ENCODE results near the gene ZNRF1.

Gene ZNRF1

DNA sequence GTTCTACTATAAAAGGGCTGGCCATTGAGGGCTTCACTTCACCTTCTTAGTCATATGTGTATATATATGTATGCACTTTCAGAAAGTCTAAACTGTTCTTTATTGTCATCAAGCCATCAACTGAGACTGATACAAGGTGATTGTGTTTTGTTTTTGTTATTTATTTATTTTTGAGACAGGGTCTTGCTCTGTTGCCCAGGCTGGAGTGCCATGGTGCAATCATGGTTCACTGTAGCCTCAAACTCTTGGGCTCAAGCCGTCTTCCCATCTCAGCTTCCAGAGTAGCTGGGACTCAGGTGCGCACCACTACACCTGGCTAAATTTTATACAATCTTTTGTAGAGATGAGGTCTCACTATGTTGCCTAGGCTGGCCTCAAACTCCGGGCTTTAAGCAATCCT lies 5.6 kb downstream of the ZNRF1 start:
- ATAC-seq (ENCODE audit: low read depth) (no peak), DNase-seq (ENCODE audit: low spot score) (no peak)
- Histone ChIP-seq H3K36me3 (ENCODE audit: low read depth) (peaks cover 6% of the 10 kb centered on the region; the same call in 1 of the 2 replicates), H3K27ac (ENCODE audit: poor library complexity, severe bottlenecking) (no peak overlapping the region), H3K27me3 (ENCODE audit: insufficient read depth, poor library complexity, severe bottlenecking) (no peaks in the 10 kb centered on the region), H3K9me3 (ENCODE audit: severe bottlenecking) (no peaks in the 10 kb centered on the region), H3K4me1 (ENCODE audit: insufficient read depth, poor library complexity, severe bottlenecking) (peaks cover 15% of the 10 kb centered on the region), H3K4me3 (ENCODE audit: severe bottlenecking) (no peak overlapping the region)
- TF ChIP-seq, protein P1, sequence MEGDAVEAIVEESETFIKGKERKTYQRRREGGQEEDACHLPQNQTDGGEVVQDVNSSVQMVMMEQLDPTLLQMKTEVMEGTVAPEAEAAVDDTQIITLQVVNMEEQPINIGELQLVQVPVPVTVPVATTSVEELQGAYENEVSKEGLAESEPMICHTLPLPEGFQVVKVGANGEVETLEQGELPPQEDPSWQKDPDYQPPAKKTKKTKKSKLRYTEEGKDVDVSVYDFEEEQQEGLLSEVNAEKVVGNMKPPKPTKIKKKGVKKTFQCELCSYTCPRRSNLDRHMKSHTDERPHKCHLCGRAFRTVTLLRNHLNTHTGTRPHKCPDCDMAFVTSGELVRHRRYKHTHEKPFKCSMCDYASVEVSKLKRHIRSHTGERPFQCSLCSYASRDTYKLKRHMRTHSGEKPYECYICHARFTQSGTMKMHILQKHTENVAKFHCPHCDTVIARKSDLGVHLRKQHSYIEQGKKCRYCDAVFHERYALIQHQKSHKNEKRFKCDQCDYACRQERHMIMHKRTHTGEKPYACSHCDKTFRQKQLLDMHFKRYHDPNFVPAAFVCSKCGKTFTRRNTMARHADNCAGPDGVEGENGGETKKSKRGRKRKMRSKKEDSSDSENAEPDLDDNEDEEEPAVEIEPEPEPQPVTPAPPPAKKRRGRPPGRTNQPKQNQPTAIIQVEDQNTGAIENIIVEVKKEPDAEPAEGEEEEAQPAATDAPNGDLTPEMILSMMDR (IDR thresholded peaks at IDR 0.05; ENCODE audit: poor library complexity, severe bottlenecking) = no peak

DNA sequence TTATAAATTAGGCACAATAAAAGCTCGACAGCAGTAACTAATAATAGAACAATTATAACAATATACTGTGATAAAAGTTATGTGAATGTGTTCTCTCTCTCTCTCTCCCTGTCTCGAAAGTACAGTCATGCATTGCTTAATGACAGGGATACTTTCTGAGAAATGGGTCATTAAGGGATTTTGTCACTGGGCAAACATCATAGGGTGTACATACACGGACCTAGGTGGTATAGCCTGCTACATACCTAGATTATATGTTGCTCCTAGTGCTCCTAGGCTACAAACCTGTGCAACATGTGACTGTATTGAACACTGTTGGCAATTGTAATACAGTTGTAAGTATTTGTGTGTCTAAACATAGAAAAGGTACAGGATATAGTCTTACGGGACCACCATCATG lies 6.9 kb downstream of the ZNRF1 start:
- Histone ChIP-seq H3K4me1 (ENCODE audit: insufficient read depth, poor library complexity, severe bottlenecking) (peaks cover 14% of the 10 kb centered on the region), H3K4me3 (ENCODE audit: severe bottlenecking) (no peak overlapping the region), H3K9me3 (ENCODE audit: severe bottlenecking) (no peaks in the 10 kb centered on the region), H3K36me3 (ENCODE audit: low read depth) (peaks cover 6% of the 10 kb centered on the region; the same call in 1 of the 2 replicates), H3K27me3 (ENCODE audit: insufficient read depth, poor library complexity, severe bottlenecking) (no peaks in the 10 kb centered on the region), H3K27ac (ENCODE audit: poor library complexity, severe bottlenecking) (no peak overlapping the region)
- TF ChIP-seq, protein P1 (IDR thresholded peaks at IDR 0.05; ENCODE audit: poor library complexity, severe bottlenecking) = no peak
- ATAC-seq (ENCODE audit: low read depth) (no peak), DNase-seq (ENCODE audit: low spot score) (no peak)

DNA sequence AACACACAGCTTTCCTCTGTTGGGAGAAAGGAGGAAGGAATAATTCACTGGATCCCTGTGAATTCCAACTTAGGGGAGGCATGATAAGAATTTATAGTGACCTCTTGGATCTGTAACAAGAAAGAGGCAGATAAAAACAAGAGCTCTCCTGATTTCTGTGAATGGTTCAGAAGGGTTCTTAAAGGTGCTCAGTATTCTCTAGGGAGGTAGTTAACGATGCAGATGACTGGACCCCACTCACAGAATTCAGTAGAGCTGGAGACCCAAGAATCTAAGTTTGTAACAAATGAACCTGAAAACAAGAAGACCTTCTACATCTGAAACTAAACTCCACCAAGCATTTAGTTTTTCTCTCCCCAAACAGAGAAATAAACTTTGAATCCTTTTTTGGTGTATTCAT lies 8.6 kb downstream of the ZNRF1 start:
- ATAC-seq (ENCODE audit: low read depth) (no peak), DNase-seq (ENCODE audit: low spot score) (no peak)
- H3K4me3 ChIP-seq (ENCODE audit: severe bottlenecking) = no peak overlapping the region
- H3K27me3 ChIP-seq (ENCODE audit: insufficient read depth, poor library complexity, severe bottlenecking) = no peaks in the 10 kb centered on the region
- H3K27ac ChIP-seq (ENCODE audit: poor library complexity, severe bottlenecking) = no peak overlapping the region
- no peaks in the 10 kb centered on the region for H3K9me3 ChIP-seq (ENCODE audit: severe bottlenecking)
- H3K4me1 ChIP-seq (ENCODE audit: insufficient read depth, poor library complexity, severe bottlenecking) = peaks cover 23% of the 10 kb centered on the region
- peaks cover 6% of the 10 kb centered on the region; the same call in 1 of the 2 replicates for H3K36me3 ChIP-seq (ENCODE audit: low read depth)
- TF ChIP-seq, protein P1 (IDR thresholded peaks at IDR 0.05; ENCODE audit: poor library complexity, severe bottlenecking) = no peak

DNA sequence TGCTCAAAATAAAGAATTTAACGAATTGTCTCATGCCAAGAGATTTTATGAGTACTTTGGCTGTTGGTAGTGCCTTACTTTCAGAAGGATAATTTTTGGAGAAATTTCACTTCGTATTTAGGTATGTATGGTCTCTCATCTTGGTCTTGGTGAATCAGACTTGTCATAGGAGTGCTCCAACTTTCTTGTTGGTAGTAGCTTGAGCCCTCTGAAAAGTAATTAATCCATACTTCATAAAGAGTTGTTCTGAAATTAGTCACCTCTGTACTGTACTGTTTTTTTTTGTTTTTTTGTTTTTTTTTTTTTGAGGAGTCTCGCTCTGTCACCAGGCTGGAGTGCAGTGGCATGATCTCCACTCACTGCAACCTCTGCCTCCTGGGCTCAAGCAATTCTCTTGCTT lies 11.6 kb downstream of the ZNRF1 start:
- no peak for ATAC-seq (ENCODE audit: low read depth)
- Histone ChIP-seq H3K36me3 (ENCODE audit: low read depth) (no peaks in the 10 kb centered on the region; the same call in none of the 2 replicates), H3K27me3 (ENCODE audit: insufficient read depth, poor library complexity, severe bottlenecking) (no peaks in the 10 kb centered on the region), H3K4me1 (ENCODE audit: insufficient read depth, poor library complexity, severe bottlenecking) (peaks cover 31% of the 10 kb centered on the region), H3K27ac (ENCODE audit: poor library complexity, severe bottlenecking) (peak overlapping the region; percentile 83), H3K4me3 (ENCODE audit: severe bottlenecking) (no peak overlapping the region), H3K9me3 (ENCODE audit: severe bottlenecking) (no peaks in the 10 kb centered on the region)
- TF ChIP-seq, protein P1 (IDR thresholded peaks at IDR 0.05; ENCODE audit: poor library complexity, severe bottlenecking) = no peak
- DNase-seq (ENCODE audit: low spot score) = no peak

DNA sequence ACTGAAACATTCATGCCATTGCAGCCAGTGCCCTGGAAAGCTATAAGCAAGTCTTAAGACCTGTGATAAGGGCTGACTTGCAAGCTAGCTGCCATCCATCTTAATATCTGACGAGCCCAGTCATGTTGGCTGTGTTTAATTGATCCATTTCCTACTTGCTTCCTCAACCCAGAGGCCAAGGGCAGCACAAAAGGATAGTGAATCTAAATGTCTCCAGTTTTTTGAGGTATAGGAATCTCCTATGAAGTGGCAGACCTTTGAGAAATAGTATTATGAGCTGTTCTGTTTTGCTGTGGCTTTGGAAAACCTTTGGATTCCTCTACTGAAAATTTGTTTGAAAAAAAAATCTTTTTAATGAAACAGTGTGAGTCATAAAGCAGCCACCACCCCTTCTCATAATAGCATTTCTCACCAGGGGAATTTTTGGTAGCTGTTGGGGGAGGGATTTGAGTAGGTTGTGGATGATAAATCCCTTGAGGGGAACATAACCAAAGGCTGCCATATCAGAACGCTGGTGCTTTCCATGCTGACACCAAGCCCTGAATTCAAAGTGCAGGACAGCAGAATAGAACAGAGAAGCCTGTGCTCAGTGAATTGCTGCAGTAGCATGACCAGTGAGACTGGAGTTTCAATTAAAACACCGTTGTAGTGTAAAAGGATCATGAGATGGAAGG lies 12.9 kb downstream of the ZNRF1 start:
- Histone ChIP-seq H3K4me1 (ENCODE audit: insufficient read depth, poor library complexity, severe bottlenecking) (peaks cover 32% of the 10 kb centered on the region), H3K27ac (ENCODE audit: poor library complexity, severe bottlenecking) (peak overlapping the region; percentile 83), H3K27me3 (ENCODE audit: insufficient read depth, poor library complexity, severe bottlenecking) (no peaks in the 10 kb centered on the region), H3K36me3 (ENCODE audit: low read depth) (no peaks in the 10 kb centered on the region; the same call in none of the 2 replicates), H3K9me3 (ENCODE audit: severe bottlenecking) (no peaks in the 10 kb centered on the region), H3K4me3 (ENCODE audit: severe bottlenecking) (no peak overlapping the region)
- DNase-seq (ENCODE audit: low spot score) = no peak
- ATAC-seq (ENCODE audit: low read depth) = peak; percentile 93
- TF ChIP-seq, protein P1 (IDR thresholded peaks at IDR 0.05; ENCODE audit: poor library complexity, severe bottlenecking) = no peak

All from RWPE2 (cell line).